K562 (cell line): ENCODE measurements around the gene SFMBT2. TPM values are rescaled to one million over a fixed set of nuclear protein-coding genes. Genes with fewer than 3 reads are reported as not detected.

Experiments
- C11orf30 ChIP-seq: fragments of 450-650 bp; IDR thresholded peaks from 2 replicates; pipeline ENCODE4 v1.6.1; 2016; ENCODE audit warnings: low read depth, mild to moderate bottlenecking
- FOXK1 ChIP-seq: sonication (generic); formaldehyde crosslinking; IDR thresholded peaks from 2 replicates; pipeline ENCODE4 v1.8.0; 2022; ENCODE audit warnings: missing genetic modification reagents, mild to moderate bottlenecking, borderline replicate concordance
- NR3C1 ChIP-seq: sonication (generic); formaldehyde crosslinking; IDR thresholded peaks from 2 replicates; pipeline ENCODE4 v1.8.1; 2022; ENCODE audit warnings: missing genetic modification reagents
- TRIM24 ChIP-seq, 2 experiments: fragments of 450-650 bp; IDR thresholded peaks; 2 replicates each; pipeline ENCODE4 v1.6.1; 2016
- ZNF408 ChIP-seq: fragments of 250-450 bp; sonication (Bioruptor Pico); IDR thresholded peaks from 2 replicates; pipeline ENCODE4 v1.4.0; 2020; ENCODE audit warnings: low read depth, mild to moderate bottlenecking, moderate library complexity
- polyA plus RNA-seq, 8 experiments: library from polyadenylated mRNA; depleted of rRNA in 4 of 8; stranded (reverse) in 5 of 8; unstranded in 3 of 8; fragments of >200 nt; fragmentation: Nextera tagmentation in 2 of 8; fragmentation: Illumina TruSeq in 1 of 8; extraction: Ambion mirVana in 2 of 8; extraction: Trizol in 1 of 8; gene quantifications; 2 replicates each; pipeline versions ENCODE4 v1.2.1 to v1.2.3, GENCODE V29; 2011 to 2014; ENCODE audit warnings: inconsistent platforms in 1 of 8, missing spikeins in 1 of 8
- total RNA-seq, 7 experiments: library from RNA; depleted of rRNA in 6 of 7; stranded (reverse); fragments of >200 nt in 6 of 7; fragmentation: Illumina TruSeq in 2 of 7; extraction: Trizol in 2 of 7; gene quantifications; 2 replicates each; pipeline versions ENCODE4 v1.2.1 to v1.2.3, GENCODE V29; 2011 to 2021; ENCODE audit warnings: low replicate concordance in 1 of 7
- TF ChIP-seq, protein P1 (sequence below), 2 experiments: fragments of 450-650 bp; IDR thresholded peaks; 2 replicates each; pipeline ENCODE4 v1.6.1; 2016
- TF ChIP-seq, protein P2 (sequence below), 2 experiments: fragments of 200-800 bp in 1 of 2; sonication (Bioruptor generic) in 1 of 2; sonication (generic) in 1 of 2; formaldehyde crosslinking in 1 of 2; IDR thresholded peaks in 1 of 2; conservative IDR thresholded peaks in 1 of 2; 2 replicates each; pipeline versions ENCODE4 v1.5.0 to v1.6.1; 2016 to 2020; ENCODE audit warnings: missing compliant biosample characterization in 1 of 2, missing genetic modification characterization in 1 of 2, missing genetic modification reagents in 1 of 2
- TF ChIP-seq, protein P3 (sequence below): fragments of 450-650 bp; IDR thresholded peaks from 2 replicates; pipeline ENCODE4 v1.6.1; 2017; ENCODE audit warnings: antibody characterized with exemption, mild to moderate bottlenecking
- TF ChIP-seq, protein P4 (sequence below): fragments of 450-650 bp; formaldehyde crosslinking; IDR thresholded peaks from 2 replicates; pipeline ENCODE4 v1.4.0; 2020; ENCODE audit warnings: mild to moderate bottlenecking

Gene SFMBT2
- total and polyA plus RNA-seq, 9 of the 15 experiments (the other 6 are each of a cell fraction or from before 2014, with no cell fraction given), result 1.2 to 13.6 (median 7.6) TPM

DNA sequence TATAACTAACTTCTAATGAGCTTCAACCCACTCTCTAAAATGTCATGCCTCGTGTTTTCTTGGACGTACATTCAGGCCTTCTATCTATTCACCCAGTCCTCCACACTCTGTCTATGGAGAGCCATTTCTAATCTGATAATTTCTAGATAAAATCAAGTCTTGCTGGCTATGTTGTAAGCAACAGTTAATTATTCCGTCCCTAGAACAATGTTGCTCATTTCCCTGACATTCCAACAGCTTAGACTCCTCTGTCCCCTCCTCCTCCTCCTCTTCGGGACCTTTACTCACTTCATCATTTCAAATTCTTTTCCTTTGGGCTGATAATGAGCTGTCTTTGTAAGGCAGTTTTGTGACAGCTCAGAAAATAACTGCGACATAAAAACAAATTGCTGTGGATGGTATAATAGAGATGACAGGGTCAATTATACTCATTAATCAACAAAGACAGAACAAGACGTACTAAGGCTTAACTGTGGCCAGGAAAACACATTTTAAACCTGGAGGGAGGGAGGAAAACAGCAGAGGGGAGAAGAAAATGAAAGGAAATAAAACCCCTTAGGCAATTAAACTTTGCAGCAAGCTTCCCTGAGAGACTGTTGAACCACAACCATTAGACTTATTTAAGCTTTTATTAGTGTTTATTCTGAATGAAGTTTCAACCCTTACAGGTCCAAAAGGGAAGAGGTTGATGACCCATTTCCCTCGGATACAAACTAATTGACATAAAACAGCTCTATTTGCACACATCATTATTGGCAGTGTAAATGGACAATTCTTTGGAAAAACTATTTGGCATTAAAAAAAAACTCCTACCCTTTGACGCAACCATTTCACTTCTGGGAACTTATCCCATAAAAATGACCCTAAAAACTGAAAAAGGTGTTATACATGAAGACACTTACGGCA lies 179.1 kb downstream of the SFMBT2 start (continued):
- TF ChIP-seq, protein P1, sequence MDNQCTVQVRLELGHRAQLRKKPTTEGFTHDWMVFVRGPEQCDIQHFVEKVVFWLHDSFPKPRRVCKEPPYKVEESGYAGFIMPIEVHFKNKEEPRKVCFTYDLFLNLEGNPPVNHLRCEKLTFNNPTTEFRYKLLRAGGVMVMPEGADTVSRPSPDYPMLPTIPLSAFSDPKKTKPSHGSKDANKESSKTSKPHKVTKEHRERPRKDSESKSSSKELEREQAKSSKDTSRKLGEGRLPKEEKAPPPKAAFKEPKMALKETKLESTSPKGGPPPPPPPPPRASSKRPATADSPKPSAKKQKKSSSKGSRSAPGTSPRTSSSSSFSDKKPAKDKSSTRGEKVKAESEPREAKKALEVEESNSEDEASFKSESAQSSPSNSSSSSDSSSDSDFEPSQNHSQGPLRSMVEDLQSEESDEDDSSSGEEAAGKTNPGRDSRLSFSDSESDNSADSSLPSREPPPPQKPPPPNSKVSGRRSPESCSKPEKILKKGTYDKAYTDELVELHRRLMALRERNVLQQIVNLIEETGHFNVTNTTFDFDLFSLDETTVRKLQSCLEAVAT (IDR thresholded peaks at IDR 0.05), result no peak
- TF ChIP-seq ZNF408 (CRISPR knock-in tag) (no peak), NR3C1 (CRISPR knock-in tag) (no peak), TRIM24 (IDR thresholded peaks at IDR 0.05) (peak; percentile 20 to 44; a peak in 1 of 4 replicates), FOXK1 (CRISPR knock-in tag) (no peak), C11orf30 (no peak)
- TF ChIP-seq, protein P2, sequence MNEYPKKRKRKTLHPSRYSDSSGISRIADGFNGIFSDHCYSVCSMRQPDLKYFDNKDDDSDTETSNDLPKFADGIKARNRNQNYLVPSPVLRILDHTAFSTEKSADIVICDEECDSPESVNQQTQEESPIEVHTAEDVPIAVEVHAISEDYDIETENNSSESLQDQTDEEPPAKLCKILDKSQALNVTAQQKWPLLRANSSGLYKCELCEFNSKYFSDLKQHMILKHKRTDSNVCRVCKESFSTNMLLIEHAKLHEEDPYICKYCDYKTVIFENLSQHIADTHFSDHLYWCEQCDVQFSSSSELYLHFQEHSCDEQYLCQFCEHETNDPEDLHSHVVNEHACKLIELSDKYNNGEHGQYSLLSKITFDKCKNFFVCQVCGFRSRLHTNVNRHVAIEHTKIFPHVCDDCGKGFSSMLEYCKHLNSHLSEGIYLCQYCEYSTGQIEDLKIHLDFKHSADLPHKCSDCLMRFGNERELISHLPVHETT (CRISPR knock-in tag; conservative IDR thresholded peaks at IDR 0.05 in 1 of 2, IDR thresholded peaks at IDR 0.05 in 1 of 2), result peak in 1 of 2 experiments; percentile 53; a peak in 1 of 4 replicates
- TF ChIP-seq, protein P3, sequence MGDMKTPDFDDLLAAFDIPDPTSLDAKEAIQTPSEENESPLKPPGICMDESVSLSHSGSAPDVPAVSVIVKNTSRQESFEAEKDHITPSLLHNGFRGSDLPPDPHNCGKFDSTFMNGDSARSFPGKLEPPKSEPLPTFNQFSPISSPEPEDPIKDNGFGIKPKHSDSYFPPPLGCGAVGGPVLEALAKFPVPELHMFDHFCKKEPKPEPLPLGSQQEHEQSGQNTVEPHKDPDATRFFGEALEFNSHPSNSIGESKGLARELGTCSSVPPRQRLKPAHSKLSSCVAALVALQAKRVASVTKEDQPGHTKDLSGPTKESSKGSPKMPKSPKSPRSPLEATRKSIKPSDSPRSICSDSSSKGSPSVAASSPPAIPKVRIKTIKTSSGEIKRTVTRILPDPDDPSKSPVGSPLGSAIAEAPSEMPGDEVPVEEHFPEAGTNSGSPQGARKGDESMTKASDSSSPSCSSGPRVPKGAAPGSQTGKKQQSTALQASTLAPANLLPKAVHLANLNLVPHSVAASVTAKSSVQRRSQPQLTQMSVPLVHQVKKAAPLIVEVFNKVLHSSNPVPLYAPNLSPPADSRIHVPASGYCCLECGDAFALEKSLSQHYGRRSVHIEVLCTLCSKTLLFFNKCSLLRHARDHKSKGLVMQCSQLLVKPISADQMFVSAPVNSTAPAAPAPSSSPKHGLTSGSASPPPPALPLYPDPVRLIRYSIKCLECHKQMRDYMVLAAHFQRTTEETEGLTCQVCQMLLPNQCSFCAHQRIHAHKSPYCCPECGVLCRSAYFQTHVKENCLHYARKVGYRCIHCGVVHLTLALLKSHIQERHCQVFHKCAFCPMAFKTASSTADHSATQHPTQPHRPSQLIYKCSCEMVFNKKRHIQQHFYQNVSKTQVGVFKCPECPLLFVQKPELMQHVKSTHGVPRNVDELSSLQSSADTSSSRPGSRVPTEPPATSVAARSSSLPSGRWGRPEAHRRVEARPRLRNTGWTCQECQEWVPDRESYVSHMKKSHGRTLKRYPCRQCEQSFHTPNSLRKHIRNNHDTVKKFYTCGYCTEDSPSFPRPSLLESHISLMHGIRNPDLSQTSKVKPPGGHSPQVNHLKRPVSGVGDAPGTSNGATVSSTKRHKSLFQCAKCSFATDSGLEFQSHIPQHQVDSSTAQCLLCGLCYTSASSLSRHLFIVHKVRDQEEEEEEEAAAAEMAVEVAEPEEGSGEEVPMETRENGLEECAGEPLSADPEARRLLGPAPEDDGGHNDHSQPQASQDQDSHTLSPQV, result peak; percentile 80; the same call in 1 of the 2 replicates
- TF ChIP-seq, protein P4, sequence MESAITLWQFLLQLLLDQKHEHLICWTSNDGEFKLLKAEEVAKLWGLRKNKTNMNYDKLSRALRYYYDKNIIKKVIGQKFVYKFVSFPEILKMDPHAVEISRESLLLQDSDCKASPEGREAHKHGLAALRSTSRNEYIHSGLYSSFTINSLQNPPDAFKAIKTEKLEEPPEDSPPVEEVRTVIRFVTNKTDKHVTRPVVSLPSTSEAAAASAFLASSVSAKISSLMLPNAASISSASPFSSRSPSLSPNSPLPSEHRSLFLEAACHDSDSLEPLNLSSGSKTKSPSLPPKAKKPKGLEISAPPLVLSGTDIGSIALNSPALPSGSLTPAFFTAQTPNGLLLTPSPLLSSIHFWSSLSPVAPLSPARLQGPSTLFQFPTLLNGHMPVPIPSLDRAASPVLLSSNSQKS, result no peak
- TF ChIP-seq, all 486 proteins: peak for 25
